K562 (cell line): Measurements from ENCODE around the gene UVRAG. TPM values are rescaled to one million over a fixed set of nuclear protein-coding genes. Genes with fewer than 3 reads are reported as not detected.

Experiments used
- BDP1 ChIP-seq: IDR thresholded peaks from 3 replicates; pipeline ENCODE4 v1.6.1; 2011; ENCODE audit not compliant: insufficient read length, insufficient read depth
- CEBPG ChIP-seq, 3 experiments: fragments of 200-800 bp in 1 of 3; sonication (Bioruptor generic) in 1 of 3; sonication (generic) in 1 of 3; formaldehyde crosslinking in 1 of 3; IDR thresholded peaks in 2 of 3; conservative IDR thresholded peaks in 1 of 3; 2 replicates each; pipeline versions ENCODE4 v1.6.1 to v1.8.0; 2016 to 2022; ENCODE audit warnings: missing compliant biosample characterization in 2 of 3, missing genetic modification characterization in 2 of 3, mild to moderate bottlenecking in 1 of 3, missing genetic modification reagents in 1 of 3
- FOXA1 ChIP-seq: fragments of 450-650 bp; IDR thresholded peaks from 2 replicates; pipeline ENCODE4 v1.6.1; 2016; ENCODE audit warnings: mild to moderate bottlenecking, borderline replicate concordance
- FOXA3 ChIP-seq, 2 experiments: fragments of 450-650 bp in 1 of 2; sonication (generic) in 1 of 2; formaldehyde crosslinking; IDR thresholded peaks in 1 of 2; conservative IDR thresholded peaks in 1 of 2; 2 replicates each; pipeline versions ENCODE4 v1.4.0 to v1.8.0; 2020 to 2022; ENCODE audit warnings: mild to moderate bottlenecking in 2 of 2, missing genetic modification reagents in 1 of 2
- HDGF ChIP-seq: fragments of 450-650 bp; IDR thresholded peaks from 2 replicates; pipeline ENCODE4 v1.6.1; 2016
- MYNN ChIP-seq, 2 experiments: sonication (generic); formaldehyde crosslinking in 1 of 2; IDR thresholded peaks; 2 replicates each; pipeline versions ENCODE4 v1.5.0 to v1.6.1; 2016 to 2020; ENCODE audit warnings: antibody characterized with exemption in 1 of 2, missing genetic modification reagents in 1 of 2
- RUNX1 ChIP-seq: sonication (generic); IDR thresholded peaks from 2 replicates; pipeline ENCODE4 v1.6.1; 2016; ENCODE audit warnings: antibody characterized with exemption, low read depth
- SMARCE1 ChIP-seq: fragments of 450-650 bp; IDR thresholded peaks from 2 replicates; pipeline ENCODE4 v1.7.1; 2016; ENCODE audit warnings: mild to moderate bottlenecking
- UBTF ChIP-seq, 2 experiments: IDR thresholded peaks; 2 replicates each; pipeline ENCODE4 v1.6.1; 2012; ENCODE audit warnings: improper control_type of control experiment in 2 of 2, low read depth in 2 of 2, low read length in 2 of 2, borderline replicate concordance in 1 of 2
- YY1 ChIP-seq, 3 experiments: IDR thresholded peaks; 2 replicates each; pipeline ENCODE4 v1.6.1; 2011; ENCODE audit warnings: low read length in 2 of 3, mild to moderate bottlenecking in 2 of 3, moderate library complexity in 2 of 3, borderline replicate concordance in 1 of 3, control low read depth in 1 of 3, low read depth in 1 of 3; ENCODE audit not compliant: insufficient read depth in 3 of 3, insufficient replicate concordance in 2 of 3, control insufficient read depth in 1 of 3, insufficient read length in 1 of 3; ENCODE audit errors: extremely low read depth in 1 of 3
- ZBTB26 ChIP-seq: fragments of 450-650 bp; formaldehyde crosslinking; IDR thresholded peaks from 2 replicates; pipeline ENCODE4 v1.4.0; 2022; ENCODE audit warnings: missing genetic modification characterization
- polyA plus RNA-seq, 8 experiments: library from polyadenylated mRNA; depleted of rRNA in 4 of 8; stranded (reverse) in 5 of 8; unstranded in 3 of 8; fragments of >200 nt; fragmentation: Nextera tagmentation in 2 of 8; fragmentation: Illumina TruSeq in 1 of 8; extraction: Ambion mirVana in 2 of 8; extraction: Trizol in 1 of 8; gene quantifications; 2 replicates each; pipeline versions ENCODE4 v1.2.1 to v1.2.3, GENCODE V29; 2011 to 2014; ENCODE audit warnings: inconsistent platforms in 1 of 8, missing spikeins in 1 of 8
- total RNA-seq, 7 experiments: library from RNA; depleted of rRNA in 6 of 7; stranded (reverse); fragments of >200 nt in 6 of 7; fragmentation: Illumina TruSeq in 2 of 7; extraction: Trizol in 2 of 7; gene quantifications; 2 replicates each; pipeline versions ENCODE4 v1.2.1 to v1.2.3, GENCODE V29; 2011 to 2021; ENCODE audit warnings: low replicate concordance in 1 of 7

The UVRAG gene
- total and polyA plus RNA-seq, 9 of the 15 experiments (the other 6 are each of a cell fraction or from before 2014, with no cell fraction given) = 3.1 to 17.8 (median 12.4) TPM

- TF ChIP-seq RUNX1 = no peak
- TF ChIP-seq ZBTB26 (CRISPR knock-in tag) = 0 out of 2 replicates have a peak, but pooled peaks have one; percentile 40
- no peak for TF ChIP-seq YY1 (IDR thresholded peaks at IDR 0.05; ENCODE audit: borderline replicate concordance in 1 of 3, control insufficient read depth in 1 of 3, extremely low read depth in 1 of 3, insufficient read depth in 3 of 3, insufficient read length in 1 of 3, insufficient replicate concordance in 2 of 3, low read depth in 1 of 3, low read length in 2 of 3)
- TF ChIP-seq FOXA3 (CRISPR knock-in tag; conservative IDR thresholded peaks at IDR 0.05 in 1 of 2, IDR thresholded peaks at IDR 0.05 in 1 of 2) = 0 out of 4 replicates have a peak, but pooled peaks of 1 of the 2 experiments have one; percentile 44
- 0 out of 4 replicates have a peak, but pooled peaks of 1 of the 2 experiments have one; percentile 40 for TF ChIP-seq UBTF (IDR thresholded peaks at IDR 0.05; ENCODE audit: borderline replicate concordance in 1 of 2, low read depth in 2 of 2, low read length in 2 of 2)
- TF ChIP-seq FOXA1 = no peak
- TF ChIP-seq MYNN (IDR thresholded peaks at IDR 0.05) = no peak
- TF ChIP-seq MYNN (CRISPR knock-in tag; IDR thresholded peaks at IDR 0.05) = no peak
- TF ChIP-seq SMARCE1 = peak; percentile 49; the same call in 1 of the 2 replicates
- TF ChIP-seq HDGF = 0 out of 2 replicates have a peak, but pooled peaks have one; percentile 59
- no peak for TF ChIP-seq CEBPG (CRISPR knock-in tag; IDR thresholded peaks at IDR 0.05)
- no peak for TF ChIP-seq CEBPG (tag; conservative IDR thresholded peaks at IDR 0.05 in 1 of 2, IDR thresholded peaks at IDR 0.05 in 1 of 2)
- no peak for TF ChIP-seq BDP1
Measured at GRCh38 chr11:75816561-75817239, 1.7 kb downstream of the UVRAG start (continued).
